Endothelial cell of umbilical vein (primary cell): ENCODE measurements around the gene ZNF256. TPM values are rescaled to one million over a fixed set of nuclear protein-coding genes. Genes with fewer than 3 reads are reported as not detected.

ENCODE experiments used
- BruUV-seq: library from RNA; stranded (reverse); fragments of 400-500 nt; replicated peaks from 2 replicates; lab custom pipeline; 2021; lab: Mats Ljungman, UMichigan
- CTCF ChIA-PET: fragments of 300-600, 350-600 bp; sonication (Branson Sonifier 250); formaldehyde crosslinking; loops from one replicate; lab custom pipeline; 2021; ENCODE audit warnings: antibody characterized with exemption, inconsistent platforms; lab: Charles Lee
- POLR2A ChIA-PET: fragments of 300-600, 350-600 bp; sonication (Branson Sonifier 250); formaldehyde crosslinking; loops from one replicate; lab custom pipeline; 2021; ENCODE audit warnings: antibody characterized with exemption, inconsistent platforms; lab: Charles Lee
- DNase-seq: peaks from one replicate; pipeline ENCODE4 v3.0.0-alpha.2; 2011; ENCODE audit warnings: low read depth, low spot score
- FAIRE-seq: peaks from 2 replicates; lab custom pipeline; 2011; peaks lifted over from hg19 to GRCh38; lab: Jason Lieb, UNC
- H2AFZ ChIP-seq: 2 replicates; pipeline ENCODE4 v1.6.0; 2012; ENCODE audit warnings: low read depth, low read length, control low read depth, inconsistent platforms
- H3K27ac ChIP-seq: 2 replicates; pipeline ENCODE4 v1.5.1; 2011; ENCODE audit warnings: low read depth, mild to moderate bottlenecking, control low read depth, low read length, moderate library complexity; ENCODE audit not compliant: insufficient read depth
- H3K27me3 ChIP-seq, 2 experiments: 2 replicates each; pipeline versions ENCODE4 v1.6.0 to v1.6.1; 2011; ENCODE audit warnings: low read length in 2 of 2, mixed read lengths in 1 of 2; ENCODE audit not compliant: control insufficient read depth in 2 of 2, insufficient read depth in 2 of 2
- H3K36me3 ChIP-seq, 2 experiments: 2 replicates in 1 of 2; 3 replicates in 1 of 2; pipeline ENCODE4 v1.5.1; 2011; ENCODE audit warnings: low read length in 2 of 2, mild to moderate bottlenecking in 1 of 2, moderate library complexity in 1 of 2; ENCODE audit not compliant: control insufficient read depth in 2 of 2, insufficient read depth in 2 of 2; ENCODE audit errors: extremely low read depth in 1 of 2
- H3K4me1 ChIP-seq: 3 replicates; pipeline ENCODE4 v1.5.1; 2011; ENCODE audit warnings: mild to moderate bottlenecking, low read length; ENCODE audit not compliant: control insufficient read depth, insufficient read depth; ENCODE audit errors: extremely low read depth
- H3K4me2 ChIP-seq: 2 replicates; pipeline ENCODE4 v1.6.1; 2011; ENCODE audit warnings: low read length, control low read depth, mixed read lengths; ENCODE audit not compliant: insufficient read depth
- H3K4me3 ChIP-seq, 3 experiments: fragments of 200-600 bp in 1 of 3; sonication (generic), shearing (Covaris generic) in 1 of 3; replicated peaks in 1 of 3; 2 replicates each; pipeline ENCODE4 v1.5.1; 2011 to 2016; ENCODE audit warnings: control low read depth in 3 of 3, low read length in 3 of 3, mild to moderate bottlenecking in 2 of 3, inconsistent platforms in 1 of 3, low read depth in 1 of 3, moderate library complexity in 1 of 3; ENCODE audit not compliant: insufficient read depth in 1 of 3
- H3K79me2 ChIP-seq: 2 replicates; pipeline ENCODE4 v1.6.0; 2012; ENCODE audit warnings: low read length, inconsistent platforms; ENCODE audit not compliant: control insufficient read depth, insufficient read depth
- H3K9ac ChIP-seq: replicated peaks from 2 replicates; pipeline ENCODE3; 2011; ENCODE audit warnings: low read length, control low read depth; ENCODE audit not compliant: insufficient read depth; ENCODE audit errors: extremely low read depth
- H3K9me1 ChIP-seq: replicated peaks from 3 replicates; pipeline ENCODE4 v1.6.0; 2011; ENCODE audit warnings: mild to moderate bottlenecking, low read length; ENCODE audit not compliant: control insufficient read depth, insufficient read depth; ENCODE audit errors: extremely low read depth
- H3K9me3 ChIP-seq: replicated peaks from 2 replicates; pipeline ENCODE4 v1.5.1; 2012; ENCODE audit warnings: low read length, inconsistent platforms; ENCODE audit not compliant: control insufficient read depth, insufficient read depth
- H4K20me1 ChIP-seq: replicated peaks from 2 replicates; pipeline ENCODE3; 2011; ENCODE audit warnings: mild to moderate bottlenecking, low read length; ENCODE audit not compliant: control insufficient read depth, insufficient read depth; ENCODE audit errors: extremely low read depth
- EZH2 ChIP-seq: IDR thresholded peaks from 2 replicates; pipeline ENCODE4 v1.6.1; 2012; ENCODE audit warnings: borderline replicate concordance, low read depth, mild to moderate bottlenecking, moderate library complexity, low read length, inconsistent platforms; ENCODE audit not compliant: severe bottlenecking
- FOS ChIP-seq: IDR thresholded peaks from 2 replicates; pipeline ENCODE4 v1.6.1; 2011; ENCODE audit warnings: mild to moderate bottlenecking, low read length, moderate library complexity, borderline replicate concordance; ENCODE audit not compliant: insufficient read depth
- GATA2 ChIP-seq: IDR thresholded peaks from 2 replicates; pipeline ENCODE4 v1.7.0; 2011; ENCODE audit warnings: low read depth, mild to moderate bottlenecking, moderate library complexity, mixed read lengths, low read length; ENCODE audit not compliant: insufficient read length, insufficient read depth
- JUN ChIP-seq: IDR thresholded peaks from 2 replicates; pipeline ENCODE4 v1.6.1; 2011; ENCODE audit warnings: borderline replicate concordance, low read depth; ENCODE audit not compliant: insufficient read length, insufficient read depth
- MYC ChIP-seq: IDR thresholded peaks from one replicate; pipeline ENCODE4 v1.6.1; 2011; ENCODE audit warnings: mild to moderate bottlenecking, low read depth, low read length
- POLR2A ChIP-seq: IDR thresholded peaks from 2 replicates; pipeline ENCODE4 v1.6.1; 2012; ENCODE audit warnings: low read depth, mild to moderate bottlenecking, control low read depth, low read length
- POLR2AphosphoS5 ChIP-seq: IDR thresholded peaks from 2 replicates; pipeline ENCODE4 v1.6.1; 2012; ENCODE audit warnings: low read depth, mild to moderate bottlenecking, control low read depth, low read length, moderate library complexity; ENCODE audit not compliant: insufficient read depth
- dilution Hi-C: fragments of 300-500 bp; cut with MboI; formaldehyde crosslinking; loops from one replicate; pipeline ENCODE4 v1.15.0; 2019; ENCODE audit warnings: low sequenced_read_pairs; ENCODE audit not compliant: extremely low pct_ligation_motif_present
- intact Hi-C: fragments of 100-400 bp; cut with micrococcal nuclease; formaldehyde crosslinking; loops from one replicate; pipeline ENCODE4 v1.10.0; 2022
- polyA plus RNA-seq, 4 experiments: library from polyadenylated mRNA; depleted of rRNA in 3 of 4; stranded (reverse) in 3 of 4; unstranded in 1 of 4; fragments of >200 nt; gene quantifications; 2 replicates each; pipeline versions ENCODE4 v1.2.1 to v1.2.3, GENCODE V29; 2011 to 2012; ENCODE audit warnings: missing spikeins in 1 of 4
- total RNA-seq: library from RNA; stranded (reverse); gene quantifications from 2 replicates; pipeline ENCODE4 v1.2.3, GENCODE V29; 2021
- TF ChIP-seq, protein P1 (sequence below), 2 donors: IDR thresholded peaks; 1 replicate in 1 of 2; 2 replicates in 1 of 2; pipeline ENCODE4 v1.5.1; 2011; ENCODE audit warnings: low read length in 2 of 2, mild to moderate bottlenecking in 2 of 2, moderate library complexity in 2 of 2, control low read depth in 1 of 2, inconsistent platforms in 1 of 2, low read depth in 1 of 2; ENCODE audit not compliant: insufficient read depth in 1 of 2; ENCODE audit errors: extremely low read depth in 1 of 2
- TF ChIP-seq, protein P2 (sequence below): IDR thresholded peaks from 2 replicates; pipeline ENCODE4 v1.6.1; 2011; ENCODE audit not compliant: insufficient read depth, insufficient read length

Gene ZNF256
- total and polyA plus RNA-seq, 2 donors (not counting 3 experiments of a cell fraction or from before 2014, with no cell fraction given): 1.9 to 4.0 TPM

DNA sequence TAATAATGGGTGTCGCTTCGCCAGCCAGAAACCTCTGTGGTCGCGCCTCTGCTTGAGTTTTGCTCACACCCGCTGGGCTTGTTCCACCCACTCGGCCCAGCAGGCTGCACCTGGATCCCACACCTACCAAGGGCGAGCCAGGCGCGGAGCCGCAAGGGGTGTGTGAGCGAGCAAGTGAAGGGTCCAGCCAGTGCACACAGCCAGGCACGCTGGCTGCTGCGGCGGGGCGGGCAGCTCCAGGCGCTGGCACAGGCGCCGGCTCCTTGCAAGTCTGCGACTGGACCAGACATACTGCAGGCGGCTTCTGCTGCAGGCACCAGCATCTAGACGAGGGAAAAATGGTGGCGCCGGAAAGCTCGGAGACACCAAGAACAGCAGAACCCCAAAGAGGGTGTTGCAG, 1.8 kb upstream of the ZNF256 start:
- POLR2A ChIA-PET: no interaction called here

DNA sequence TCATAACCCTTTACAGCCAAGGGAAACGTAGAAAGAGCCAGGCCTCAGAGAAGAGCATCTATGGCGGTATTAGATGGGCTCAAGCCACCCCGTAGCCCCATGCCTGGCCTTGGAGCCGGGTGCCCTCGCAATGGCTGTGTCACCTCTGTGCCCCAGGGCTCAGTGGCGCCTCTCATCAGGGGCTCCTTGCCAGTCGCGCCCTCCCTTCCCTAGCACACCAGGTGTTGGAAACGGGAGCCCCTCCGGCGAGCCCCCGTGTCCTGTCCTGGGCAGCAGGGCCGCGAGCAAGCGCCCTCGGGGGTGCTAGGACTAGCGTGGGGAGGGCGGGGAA, 453 bp downstream of the ZNF256 start:
- H3K27me3 ChIP-seq: no peaks in the 10 kb centered on the region
- TF ChIP-seq EZH2: no peak
- no peak for TF ChIP-seq FOS
- TF ChIP-seq POLR2AphosphoS5: no peak
- TF ChIP-seq, protein P1, sequence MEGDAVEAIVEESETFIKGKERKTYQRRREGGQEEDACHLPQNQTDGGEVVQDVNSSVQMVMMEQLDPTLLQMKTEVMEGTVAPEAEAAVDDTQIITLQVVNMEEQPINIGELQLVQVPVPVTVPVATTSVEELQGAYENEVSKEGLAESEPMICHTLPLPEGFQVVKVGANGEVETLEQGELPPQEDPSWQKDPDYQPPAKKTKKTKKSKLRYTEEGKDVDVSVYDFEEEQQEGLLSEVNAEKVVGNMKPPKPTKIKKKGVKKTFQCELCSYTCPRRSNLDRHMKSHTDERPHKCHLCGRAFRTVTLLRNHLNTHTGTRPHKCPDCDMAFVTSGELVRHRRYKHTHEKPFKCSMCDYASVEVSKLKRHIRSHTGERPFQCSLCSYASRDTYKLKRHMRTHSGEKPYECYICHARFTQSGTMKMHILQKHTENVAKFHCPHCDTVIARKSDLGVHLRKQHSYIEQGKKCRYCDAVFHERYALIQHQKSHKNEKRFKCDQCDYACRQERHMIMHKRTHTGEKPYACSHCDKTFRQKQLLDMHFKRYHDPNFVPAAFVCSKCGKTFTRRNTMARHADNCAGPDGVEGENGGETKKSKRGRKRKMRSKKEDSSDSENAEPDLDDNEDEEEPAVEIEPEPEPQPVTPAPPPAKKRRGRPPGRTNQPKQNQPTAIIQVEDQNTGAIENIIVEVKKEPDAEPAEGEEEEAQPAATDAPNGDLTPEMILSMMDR (IDR thresholded peaks at IDR 0.05; ENCODE audit: extremely low read depth in 1 of 2, insufficient read depth in 1 of 2, low read depth in 1 of 2, low read length in 2 of 2): no peak
- TF ChIP-seq POLR2A: no peak
- no peak for TF ChIP-seq MYC
- TF ChIP-seq JUN: no peak
- TF ChIP-seq, protein P2, sequence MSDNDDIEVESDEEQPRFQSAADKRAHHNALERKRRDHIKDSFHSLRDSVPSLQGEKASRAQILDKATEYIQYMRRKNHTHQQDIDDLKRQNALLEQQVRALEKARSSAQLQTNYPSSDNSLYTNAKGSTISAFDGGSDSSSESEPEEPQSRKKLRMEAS: no peak
- TF ChIP-seq GATA2: no peak
- H3K9me1 ChIP-seq: no peaks in the 10 kb centered on the region
- H3K4me3 ChIP-seq: peak overlapping the region; percentile 19 to 66 (median 53)
- H4K20me1 ChIP-seq: peaks cover 2% of the 10 kb centered on the region
- peak overlapping the region; percentile 62 for H3K4me2 ChIP-seq
- H3K27ac ChIP-seq: no peak overlapping the region
- peak overlapping the region; percentile 79 for H2AFZ ChIP-seq
- no peaks in the 10 kb centered on the region for H3K79me2 ChIP-seq
- dilution Hi-C loops (no loop called here), intact Hi-C loops (loop anchor here (1.0 to 10.0 kb wide), 3 partner anchors 31 to 208 kb away; partner anchors contain the start of genes ZNF329, ZNF417 and ZNF606)
- peak overlapping the region; percentile 42 for H3K9ac ChIP-seq
- TSS peak; percentile 44 for BruUV-seq
- peaks cover 0 to 9% of the 10 kb centered on the region in 2 experiments for H3K36me3 ChIP-seq
- CTCF ChIA-PET: no interaction called here
- H3K9me3 ChIP-seq: peaks cover 9% of the 10 kb centered on the region
- H3K4me1 ChIP-seq: peaks cover 5% of the 10 kb centered on the region
- FAIRE-seq (no peak), DNase-seq (no peak)
- POLR2A ChIA-PET: no interaction called here

More for the DNA sequence above, 1.8 kb upstream of the ZNF256 start:
- intact Hi-C loops (loop anchor here (10.0 kb wide), 1 partner anchor 206 kb away; the partner anchor contains the start of gene ZNF329), dilution Hi-C loops (no loop called here)
- H3K4me3 ChIP-seq: no peak overlapping the region
- peaks cover 5% of the 10 kb centered on the region for H3K4me1 ChIP-seq
- no peaks in the 10 kb centered on the region for H3K27me3 ChIP-seq
- H3K36me3 ChIP-seq: no peaks in the 10 kb centered on the region
- no peak overlapping the region for H3K27ac ChIP-seq
- no peaks in the 10 kb centered on the region for H3K79me2 ChIP-seq
- H3K9me1 ChIP-seq: no peaks in the 10 kb centered on the region
- no peaks in the 10 kb centered on the region for H4K20me1 ChIP-seq
- TF ChIP-seq, protein P2: no peak
- TF ChIP-seq POLR2A: no peak
- TF ChIP-seq POLR2AphosphoS5: no peak
- TF ChIP-seq FOS: no peak
- CTCF ChIA-PET: interaction anchor here (0.8 kb wide), 1 partner anchor 36 kb away, joined by 3 read pairs; no protein-coding TSS in a partner anchor
- DNase-seq: no peak
- no peak overlapping the region for H3K9ac ChIP-seq
- no peak overlapping the region for H3K4me2 ChIP-seq
- H2AFZ ChIP-seq: no peak overlapping the region
- no peaks in the 10 kb centered on the region for H3K9me3 ChIP-seq
- FAIRE-seq: no peak
- BruUV-seq: no TSS peak
